ENCODE data around the gene PPP4R1. TPM values are rescaled to one million over a fixed set of nuclear protein-coding genes. Genes with fewer than 3 reads are reported as not detected.

PPP4R1 gene
- total and polyA plus RNA-seq, 2 of the 4 experiments (the other 2 are of a cell fraction): 80.6 to 123 TPM

- H3K9ac ChIP-seq (ENCODE audit: low read depth, low read length): no peak overlapping the region
- TF ChIP-seq CHD1 (IDR thresholded peaks at IDR 0.05; ENCODE audit: low read depth, low read length) (no peak), RCOR1 (IDR thresholded peaks at IDR 0.05; ENCODE audit: insufficient replicate concordance, low read length) (no peak), ELK1 (IDR thresholded peaks at IDR 0.05; ENCODE audit: borderline replicate concordance, low read depth, low read length) (no peak), MAFK (IDR thresholded peaks at IDR 0.05; ENCODE audit: low read depth, low read length) (no peak), MXI1 (IDR thresholded peaks at IDR 0.05; ENCODE audit: borderline replicate concordance, low read depth, low read length) (no peak), RAD21 (IDR thresholded peaks at IDR 0.05; ENCODE audit: low read length) (no peak), NFE2L2 (IDR thresholded peaks at IDR 0.05; ENCODE audit: low read depth, low read length) (no peak), RFX5 (IDR thresholded peaks at IDR 0.05; ENCODE audit: low read depth, low read length) (no peak)
- TF ChIP-seq, protein P1, sequence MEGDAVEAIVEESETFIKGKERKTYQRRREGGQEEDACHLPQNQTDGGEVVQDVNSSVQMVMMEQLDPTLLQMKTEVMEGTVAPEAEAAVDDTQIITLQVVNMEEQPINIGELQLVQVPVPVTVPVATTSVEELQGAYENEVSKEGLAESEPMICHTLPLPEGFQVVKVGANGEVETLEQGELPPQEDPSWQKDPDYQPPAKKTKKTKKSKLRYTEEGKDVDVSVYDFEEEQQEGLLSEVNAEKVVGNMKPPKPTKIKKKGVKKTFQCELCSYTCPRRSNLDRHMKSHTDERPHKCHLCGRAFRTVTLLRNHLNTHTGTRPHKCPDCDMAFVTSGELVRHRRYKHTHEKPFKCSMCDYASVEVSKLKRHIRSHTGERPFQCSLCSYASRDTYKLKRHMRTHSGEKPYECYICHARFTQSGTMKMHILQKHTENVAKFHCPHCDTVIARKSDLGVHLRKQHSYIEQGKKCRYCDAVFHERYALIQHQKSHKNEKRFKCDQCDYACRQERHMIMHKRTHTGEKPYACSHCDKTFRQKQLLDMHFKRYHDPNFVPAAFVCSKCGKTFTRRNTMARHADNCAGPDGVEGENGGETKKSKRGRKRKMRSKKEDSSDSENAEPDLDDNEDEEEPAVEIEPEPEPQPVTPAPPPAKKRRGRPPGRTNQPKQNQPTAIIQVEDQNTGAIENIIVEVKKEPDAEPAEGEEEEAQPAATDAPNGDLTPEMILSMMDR (conservative IDR thresholded peaks at IDR 0.05; ENCODE audit: low read depth, low read length): no peak
- ChIA-PET POLR2A (ENCODE audit: unreplicated experiment) (interaction anchor here (0.6 kb wide), 1 partner anchor 476 kb away, joined by 5 read pairs; no protein-coding TSS in a partner anchor), CTCF (no interaction called here)
- H3K4me2 ChIP-seq (ENCODE audit: low read depth, low read length): no peak overlapping the region
- H3K4me3 ChIP-seq (ENCODE audit: insufficient read depth, low read depth, low read length): no peak overlapping the region
- H3K4me1 ChIP-seq (ENCODE audit: control insufficient read depth, insufficient read depth, low read length): peaks cover 4% of the 10 kb centered on the region; the same call in 1 of the 2 replicates
- H3K9me1 ChIP-seq (ENCODE audit: insufficient read depth, low read length): peaks cover 3% of the 10 kb centered on the region; the same call in 1 of the 2 replicates
- no TSS peak for BruUV-seq (replicated peaks)
- H4K8ac ChIP-seq (ENCODE audit: low read depth in 2 of 2, low read length in 2 of 2): no peak overlapping the region
- DNase-seq (no peak), ATAC-seq (ENCODE audit: low read depth) (no peak)
- no peak overlapping the region for H2BK5ac ChIP-seq (ENCODE audit: low read depth, low read length, poor library complexity, severe bottlenecking)
- no peak overlapping the region for H4K91ac ChIP-seq (ENCODE audit: insufficient read depth, low read depth, low read length)
- peaks cover 6% of the 10 kb centered on the region; the same call in 1 of the 2 replicates for H4K20me1 ChIP-seq (ENCODE audit: insufficient read depth, low read length)
- no peak overlapping the region for H2AFZ ChIP-seq (replicated peaks; ENCODE audit: low read length, poor library complexity)
- H2AK5ac ChIP-seq (ENCODE audit: low read depth, low read length): no peak overlapping the region
- no peak overlapping the region for H2BK120ac ChIP-seq (ENCODE audit: low read depth, low read length)
- H3K18ac ChIP-seq (ENCODE audit: low read depth, low read length): no peak overlapping the region
- no peaks in the 10 kb centered on the region for H3K27me3 ChIP-seq (ENCODE audit: control insufficient read depth, insufficient read depth, low read length)
- H2AK9ac ChIP-seq (replicated peaks; ENCODE audit: low read depth, low read length, poor library complexity): no peak overlapping the region
- no peak overlapping the region for H3K14ac ChIP-seq (replicated peaks; ENCODE audit: low read depth, low read length)
- H2BK20ac ChIP-seq (ENCODE audit: low read depth, low read length): no peak overlapping the region
- intact Hi-C loops (cut with micrococcal nuclease): loop anchor here (5.0 to 10.0 kb wide), 3 partner anchors 195 to 377 kb away; partner anchors contain the start of gene VAPA
- no peak overlapping the region for H3K4ac ChIP-seq (ENCODE audit: low read depth, low read length)
- dilution Hi-C loops (cut with HindIII; ENCODE audit: low sequenced_read_pairs, unreplicated experiment): no loop called here
- H3K56ac ChIP-seq (ENCODE audit: extremely low read depth, insufficient read depth, low read length): no peak overlapping the region
- H4K5ac ChIP-seq (ENCODE audit: low read depth, low read length): no peak overlapping the region
- peaks cover 12 to 41% of the 10 kb centered on the region in 2 experiments for H3K79me1 ChIP-seq (ENCODE audit: low read depth in 1 of 2, low read length in 2 of 2)
- no peak overlapping the region for H3K27ac ChIP-seq (ENCODE audit: insufficient read depth, low read length)
- H3K9me3 ChIP-seq (ENCODE audit: control insufficient read depth, insufficient read depth, low read length): no peaks in the 10 kb centered on the region
- no peak overlapping the region for H2BK15ac ChIP-seq (ENCODE audit: low read depth, low read length)
- in situ Hi-C loops (cut with MboI; ENCODE audit: low sequenced_read_pairs): no loop called here
- WGBS, 2 experiments (ENCODE audit: extremely low coverage in 2 of 2, insufficient read length in 1 of 2): 100% methylated on average over 1 of the region's 9 CpGs; no CpG with 5 or more reads in 1 of the 2 experiments
- no peak overlapping the region for H3K23ac ChIP-seq (ENCODE audit: low read depth, low read length)
- H3K36me3 ChIP-seq (ENCODE audit: control insufficient read depth, insufficient read depth, low read length): peaks cover 18% of the 10 kb centered on the region
Measured at GRCh38 chr18:9577361-9577760, 37.0 kb downstream of the PPP4R1 start.
